Spleen (tissue), 13 donors: Measurements from ENCODE around the gene TCHHL1. TPM values are rescaled to one million over a fixed set of nuclear protein-coding genes. Genes with fewer than 3 reads are reported as not detected.

ENCODE experiments used
- DNase-seq: peaks from one replicate; pipeline ENCODE4 v3.0.0-alpha.2; 2020
- H3K27ac ChIP-seq, 8 donors: fragments of 200-600 bp; sonication (generic) in 7 of 8; 1 replicate in 4 of 8; 2 replicates in 4 of 8; pipeline versions ENCODE4 v1.5.0 to v1.8.0; 2016 to 2021; ENCODE audit warnings: inconsistent platforms in 4 of 8, mild to moderate bottlenecking in 4 of 8, moderate library complexity in 1 of 8
- H3K27me3 ChIP-seq, 7 donors: fragments of 200-600 bp; sonication (generic) in 6 of 7; replicated peaks in 1 of 7; 1 replicate in 4 of 7; 2 replicates in 3 of 7; pipeline versions ENCODE4 v1.5.0 to v1.8.0; 2016 to 2021; ENCODE audit warnings: inconsistent platforms in 3 of 7, mild to moderate bottlenecking in 1 of 7
- H3K36me3 ChIP-seq, 6 donors: fragments of 200-600 bp; sonication (generic) in 5 of 6; 1 replicate in 4 of 6; 2 replicates in 2 of 6; pipeline versions ENCODE4 v1.5.0 to v1.8.0; 2016 to 2021; ENCODE audit warnings: inconsistent platforms in 2 of 6
- H3K4me1 ChIP-seq, 6 donors: fragments of 200-600 bp; sonication (generic) in 5 of 6; 1 replicate in 3 of 6; 2 replicates in 3 of 6; pipeline versions ENCODE4 v1.5.0 to v1.8.0; 2016 to 2021; ENCODE audit warnings: inconsistent platforms in 3 of 6
- H3K4me3 ChIP-seq, 8 donors: fragments of 200-600 bp; sonication (generic) in 7 of 8; 1 replicate in 4 of 8; 2 replicates in 4 of 8; pipeline versions ENCODE4 v1.5.0 to v1.8.0; 2016 to 2021; ENCODE audit warnings: inconsistent platforms in 4 of 8, mild to moderate bottlenecking in 4 of 8, moderate library complexity in 2 of 8
- H3K9me3 ChIP-seq, 8 donors: fragments of 200-600 bp; sonication (generic) in 7 of 8; 1 replicate in 4 of 8; 2 replicates in 4 of 8; pipeline versions ENCODE4 v1.5.0 to v1.8.0; 2016 to 2021; ENCODE audit warnings: inconsistent platforms in 4 of 8
- POLR2A ChIP-seq, 3 donors: fragments of 450-650 bp; IDR thresholded peaks; one replicate each; pipeline ENCODE4 v1.5.1; 2017; ENCODE audit warnings: antibody characterized with exemption in 3 of 3, mild to moderate bottlenecking in 1 of 3
- POLR2AphosphoS5 ChIP-seq, 3 donors: sonication (generic); formaldehyde crosslinking; IDR thresholded peaks; one replicate each; pipeline ENCODE4 v1.5.1; 2017; ENCODE audit warnings: antibody characterized with exemption in 3 of 3
- WGBS, 5 donors: extraction: QIAGEN DNeasy Blood & Tissue Kit in 3 of 5; methylation state at CpG; one replicate each; pipeline versions ENCODE4 v1.1.5 to v1.1.7; 2013 to 2018; 5-methylcytosine and 5-hydroxymethylcytosine counted together
- intact Hi-C: fragments of 100-400 bp; cut with DNase I; formaldehyde crosslinking; loops from one replicate; pipeline ENCODE4 v1.15.0; 2023; ENCODE audit warnings: low total_unique reads
- long read RNA-seq, 2 donors: transcript quantifications; one replicate each; lab custom pipeline, GENCODE V29; 2026
- polyA plus RNA-seq, 3 donors: library from polyadenylated mRNA; stranded (reverse); fragments of 200-250 nt; gene quantifications; one replicate each; pipeline ENCODE4 v1.2.1, GENCODE V29; 2013
- total RNA-seq, 7 donors: library from RNA; depleted of rRNA in 3 of 7; stranded (reverse); fragments of >200 nt in 3 of 7; fragmentation: NEBNext Ultra II Directional in 4 of 7; extraction: Animal tissue kit (Norgen Biotek cat#: 25700) in 4 of 7; gene quantifications; one replicate each; pipeline versions ENCODE4 v1.1.0 to v1.2.1, GENCODE V29; 2016 to 2021
- TF ChIP-seq, protein P1 (sequence below), 11 experiments: fragments of 200-600 bp in 7 of 11; fragments of 450-650 bp in 4 of 11; sonication (generic) in 4 of 11; IDR thresholded peaks in 8 of 11; conservative IDR thresholded peaks in 3 of 11; 1 replicate in 7 of 11; 2 replicates in 4 of 11; pipeline versions ENCODE4 v1.4.0 to v1.8.0; 2016 to 2021; ENCODE audit warnings: antibody characterized with exemption in 11 of 11, inconsistent platforms in 4 of 11, mild to moderate bottlenecking in 1 of 11
- donor health status: healthy with polysubstance abuse.
- donor health status: DM: no; HTN: no; CAD: no; lungs with moderate emphysema.
- donor health status: DM: no; HTN: no; CAD: no.
- donor health status: Bipolar disorder and iron deficiency.
- donor health status: healthy.
- donor health status: DM: no; HTN: no; CAD: no.
- donor health status: DM: yes; HTN: yes; CAD: no.

Gene TCHHL1
- total RNA-seq (not detected), polyA plus RNA-seq (not detected)
- long read RNA-seq, donor 1 = 0 reads
- long read RNA-seq, donor 2 = 0 reads

DNA sequence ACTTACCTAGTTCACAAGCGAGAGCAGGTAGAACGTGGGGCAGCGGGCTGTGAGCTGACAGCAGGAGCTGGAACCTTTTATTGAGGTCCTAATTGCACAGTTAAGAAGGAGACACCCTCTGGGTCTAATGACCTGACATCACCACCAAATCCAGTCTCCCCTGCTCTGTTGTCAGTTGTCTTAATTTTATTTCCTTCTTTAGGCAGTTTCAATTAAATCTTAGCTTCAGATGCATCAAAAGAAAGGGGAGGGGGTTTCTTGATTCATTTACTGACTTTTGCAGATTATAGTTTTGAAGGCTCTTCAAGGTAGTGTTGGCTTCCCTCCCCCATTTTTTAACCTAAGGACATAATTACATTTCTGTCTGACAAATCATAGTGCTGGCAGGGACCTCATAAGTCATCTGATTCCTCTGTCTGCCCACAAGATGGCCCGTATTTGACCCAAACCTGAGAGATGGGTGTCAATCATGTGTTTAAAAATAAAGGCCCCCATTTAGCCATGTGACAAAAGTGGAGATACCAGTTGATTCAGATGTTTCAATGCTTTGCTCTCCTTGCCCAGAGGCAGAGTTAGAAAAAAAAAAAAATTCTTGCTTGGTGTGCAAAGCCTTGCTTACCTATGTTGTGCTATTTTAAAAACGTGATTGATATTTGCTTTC lies at the start of gene TCHHL1:
TSS of gene TCHHL1 (minus strand) at position 51 of the 661 bp plus-strand sequence. CDS start 921 bp downstream, outside the sequence.
- intact Hi-C loops = no loop called here
- Histone ChIP-seq H3K4me3 (no peak within 1 kb of the TSS), H3K27me3 (peaks cover 0 to 42% (median 7%) of the 10 kb centered on the region in 7 donors), H3K4me1 (no peaks in the 10 kb centered on the region), H3K27ac (no peak within 1 kb of the TSS), H3K9me3 (peaks cover 0 to 23% (median 20%) of the 10 kb centered on the region in 8 donors), H3K36me3 (no peaks in the 10 kb centered on the region)
- TF ChIP-seq POLR2AphosphoS5 (IDR thresholded peaks at IDR 0.05) (no peak), POLR2A (IDR thresholded peaks at IDR 0.05) (no peak)
- TF ChIP-seq, protein P1, sequence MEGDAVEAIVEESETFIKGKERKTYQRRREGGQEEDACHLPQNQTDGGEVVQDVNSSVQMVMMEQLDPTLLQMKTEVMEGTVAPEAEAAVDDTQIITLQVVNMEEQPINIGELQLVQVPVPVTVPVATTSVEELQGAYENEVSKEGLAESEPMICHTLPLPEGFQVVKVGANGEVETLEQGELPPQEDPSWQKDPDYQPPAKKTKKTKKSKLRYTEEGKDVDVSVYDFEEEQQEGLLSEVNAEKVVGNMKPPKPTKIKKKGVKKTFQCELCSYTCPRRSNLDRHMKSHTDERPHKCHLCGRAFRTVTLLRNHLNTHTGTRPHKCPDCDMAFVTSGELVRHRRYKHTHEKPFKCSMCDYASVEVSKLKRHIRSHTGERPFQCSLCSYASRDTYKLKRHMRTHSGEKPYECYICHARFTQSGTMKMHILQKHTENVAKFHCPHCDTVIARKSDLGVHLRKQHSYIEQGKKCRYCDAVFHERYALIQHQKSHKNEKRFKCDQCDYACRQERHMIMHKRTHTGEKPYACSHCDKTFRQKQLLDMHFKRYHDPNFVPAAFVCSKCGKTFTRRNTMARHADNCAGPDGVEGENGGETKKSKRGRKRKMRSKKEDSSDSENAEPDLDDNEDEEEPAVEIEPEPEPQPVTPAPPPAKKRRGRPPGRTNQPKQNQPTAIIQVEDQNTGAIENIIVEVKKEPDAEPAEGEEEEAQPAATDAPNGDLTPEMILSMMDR (IDR thresholded peaks at IDR 0.05 in 8 of 11, conservative IDR thresholded peaks at IDR 0.05 in 3 of 11) = no peak
- WGBS, 5 donors = 75 to 85% (median 80%) methylated on average over 5 of the region's 5 CpGs
- no peak for DNase-seq

- Histone ChIP-seq H3K9me3 (peaks cover 0 to 28% (median 21%) of the 10 kb centered on the region in 8 donors), H3K27me3 (peaks cover 0 to 29% (median 0%) of the 10 kb centered on the region in 7 donors), H3K4me3 (no peak overlapping the region), H3K36me3 (no peaks in the 10 kb centered on the region), H3K27ac (no peak overlapping the region), H3K4me1 (no peaks in the 10 kb centered on the region)
- DNase-seq = no peak
- intact Hi-C loops = no loop called here
- TF ChIP-seq POLR2A (IDR thresholded peaks at IDR 0.05) (no peak), POLR2AphosphoS5 (IDR thresholded peaks at IDR 0.05) (no peak)
- TF ChIP-seq, protein P1 (IDR thresholded peaks at IDR 0.05 in 8 of 11, conservative IDR thresholded peaks at IDR 0.05 in 3 of 11) = no peak
These were observed 48.4 kb upstream of the TCHHL1 start for GRCh38 chr1:152137215-152137614.

GRCh38 chr1:152130186-152130585 lies 41.3 kb upstream of the TCHHL1 start:
- Histone ChIP-seq H3K36me3 (no peaks in the 10 kb centered on the region), H3K9me3 (peaks cover 0 to 32% (median 25%) of the 10 kb centered on the region in 8 donors), H3K27ac (no peak overlapping the region), H3K4me3 (no peak overlapping the region), H3K27me3 (peaks cover 0 to 66% (median 11%) of the 10 kb centered on the region in 7 donors), H3K4me1 (no peaks in the 10 kb centered on the region)
- TF ChIP-seq, protein P1 (IDR thresholded peaks at IDR 0.05 in 8 of 11, conservative IDR thresholded peaks at IDR 0.05 in 3 of 11) = no peak
- TF ChIP-seq POLR2AphosphoS5 (IDR thresholded peaks at IDR 0.05) (no peak), POLR2A (IDR thresholded peaks at IDR 0.05) (no peak)
- no peak for DNase-seq
- intact Hi-C loops = no loop called here

DNA sequence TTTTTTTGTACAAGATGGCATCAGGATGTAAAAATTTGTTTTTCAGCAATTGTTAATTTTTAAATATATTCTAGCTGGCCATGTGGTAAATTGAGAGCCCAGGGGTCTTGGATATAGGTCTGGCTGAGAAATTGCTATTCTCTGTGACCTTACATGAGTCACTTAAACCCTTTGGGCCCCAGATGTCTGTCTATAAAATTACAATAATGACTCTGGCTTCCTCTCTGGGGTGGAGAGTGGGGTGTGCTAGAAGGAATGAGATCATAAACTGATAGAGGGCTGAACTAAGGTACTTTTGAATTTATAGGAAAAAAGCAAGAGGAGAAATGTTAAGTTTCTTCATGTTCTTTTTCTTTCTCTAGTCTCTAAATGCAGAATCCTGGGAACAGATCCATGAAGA lies 38.8 kb upstream of the TCHHL1 start:
- H3K9me3 ChIP-seq = peaks cover 0 to 9% (median 8%) of the 10 kb centered on the region in 8 donors
- H3K4me3 ChIP-seq = no peak overlapping the region
- intact Hi-C loops = loop anchor here (10.0 kb wide), 1 partner anchor 63 kb away; no protein-coding TSS in a partner anchor
- no peak for DNase-seq
- TF ChIP-seq, protein P1 (IDR thresholded peaks at IDR 0.05 in 8 of 11, conservative IDR thresholded peaks at IDR 0.05 in 3 of 11) = no peak
- no peak for TF ChIP-seq POLR2A (IDR thresholded peaks at IDR 0.05)
- no peak for TF ChIP-seq POLR2AphosphoS5 (IDR thresholded peaks at IDR 0.05)
- H3K4me1 ChIP-seq = no peaks in the 10 kb centered on the region
- H3K27me3 ChIP-seq = peaks cover 0 to 77% (median 11%) of the 10 kb centered on the region in 7 donors
- no peaks in the 10 kb centered on the region for H3K36me3 ChIP-seq
- no peak overlapping the region for H3K27ac ChIP-seq
